Colonic mucosa (tissue), 4 donors: Measurements from ENCODE around the gene IL9R. TPM values are rescaled to one million over a fixed set of nuclear protein-coding genes. Genes with fewer than 3 reads are reported as not detected.
"Not testable (repeated sequence)": the region's sequence is repeated elsewhere in the genome, so short reads cannot be mapped to it uniquely, and the experiment has no call there.

ENCODE experiments used
- DNase-seq: peaks from one replicate; pipeline ENCODE4 v3.0.0-alpha.2; 2020
- H3K27ac ChIP-seq: fragments of 200-600 bp; one replicate; pipeline ENCODE4 v1.8.0; 2021
- H3K27me3 ChIP-seq: fragments of 200-600 bp; one replicate; pipeline ENCODE4 v1.8.0; 2021
- H3K36me3 ChIP-seq: fragments of 200-600 bp; one replicate; pipeline ENCODE4 v1.8.0; 2021
- H3K4me1 ChIP-seq: fragments of 200-600 bp; one replicate; pipeline ENCODE4 v1.8.0; 2021; ENCODE audit warnings: mild to moderate bottlenecking
- H3K4me3 ChIP-seq: fragments of 200-600 bp; one replicate; pipeline ENCODE4 v1.8.0; 2021
- H3K9ac ChIP-seq, 2 donors: one replicate each; pipeline ENCODE4 v1.7.0; 2013; ENCODE audit warnings: control low read depth in 2 of 2, low read depth in 2 of 2, low read length in 2 of 2
- H3K9me3 ChIP-seq: fragments of 200-600 bp; one replicate; pipeline ENCODE4 v1.8.0; 2021
- CTCF ChIP-seq: fragments of 200-600 bp; IDR thresholded peaks from one replicate; pipeline ENCODE4 v1.8.0; 2022; ENCODE audit warnings: antibody characterized with exemption, mild to moderate bottlenecking
- intact Hi-C: fragments of 100-400 bp; cut with DNase I; formaldehyde crosslinking; loops from one replicate; pipeline ENCODE4 v1.14.1; 2022
- total RNA-seq, 2 donors: library from RNA; stranded (reverse); fragmentation: NEBNext Ultra II Directional in 1 of 2; extraction: Animal tissue kit (Norgen Biotek cat#: 25700) in 1 of 2; gene quantifications; one replicate each; pipeline ENCODE4 v1.2.1, GENCODE V29; 2021
- donor health status: healthy.
- donor health status: DM: no; HTN: no; CAD: no.
- donor health status: DM: no; HTN: no; CAD: no.

The IL9R gene
- total RNA-seq, 2 donors from 2014 or later = 0.42 to 0.50 TPM

DNA sequence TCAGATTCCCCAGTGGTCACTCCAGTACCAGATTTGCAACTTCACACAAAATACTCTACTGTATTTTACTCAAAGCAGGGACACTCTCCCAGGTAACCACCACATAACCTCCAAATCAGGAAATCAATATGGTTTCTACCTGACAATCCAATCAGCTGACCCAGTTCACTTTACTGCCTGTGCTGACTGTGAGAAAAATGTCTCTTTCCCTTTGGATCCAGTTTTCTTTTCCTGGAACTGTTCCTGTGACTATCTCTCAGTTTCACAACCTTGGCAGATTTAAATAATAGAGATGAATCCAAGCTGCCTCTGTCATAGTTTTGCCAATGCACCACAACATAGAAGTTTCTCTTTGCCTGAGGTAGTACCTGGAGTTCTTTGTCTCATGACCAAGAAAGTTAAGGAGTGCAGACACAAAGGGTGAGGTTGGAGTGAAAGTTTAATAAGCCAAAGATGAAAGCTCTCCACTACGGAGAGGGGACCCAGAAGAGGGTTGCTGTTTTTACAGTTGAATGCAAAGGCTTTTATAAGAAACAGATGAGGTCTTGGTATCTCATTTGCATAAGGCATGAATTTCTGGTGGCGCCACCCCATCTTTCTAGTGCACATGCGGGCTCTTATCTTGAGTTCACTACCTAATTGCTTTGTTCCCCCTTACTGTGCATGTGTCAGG lies 29.7 kb upstream of the IL9R start:
- H3K4me1 ChIP-seq = no peaks in the 10 kb centered on the region
- no peaks in the 10 kb centered on the region for H3K36me3 ChIP-seq
- DNase-seq = no peak
- no peak for TF ChIP-seq CTCF
- no peaks in the 10 kb centered on the region for H3K27me3 ChIP-seq
- H3K9ac ChIP-seq = no peak overlapping the region
- H3K4me3 ChIP-seq = no peak overlapping the region
- H3K27ac ChIP-seq = no peak overlapping the region
- intact Hi-C loops = no loop called here
- no peaks in the 10 kb centered on the region for H3K9me3 ChIP-seq

DNA sequence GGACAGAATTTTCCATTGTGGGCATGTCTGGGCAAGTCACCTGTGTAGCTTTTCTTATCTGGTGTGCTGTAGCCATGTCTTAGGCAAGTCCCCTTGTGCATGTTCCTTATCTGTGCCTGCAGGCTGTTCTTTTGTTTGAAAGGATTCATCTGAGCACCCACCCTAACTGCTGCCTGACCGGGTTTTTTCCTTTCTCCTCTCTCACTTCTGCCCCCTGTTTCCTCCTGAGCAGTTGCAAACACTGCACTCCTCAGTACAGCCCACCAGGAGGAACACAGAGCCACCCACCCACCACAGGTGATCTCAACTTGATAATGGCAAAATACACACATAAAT lies 29.2 kb upstream of the IL9R start:
- DNase-seq = no peak
- intact Hi-C loops = no loop called here

DNA sequence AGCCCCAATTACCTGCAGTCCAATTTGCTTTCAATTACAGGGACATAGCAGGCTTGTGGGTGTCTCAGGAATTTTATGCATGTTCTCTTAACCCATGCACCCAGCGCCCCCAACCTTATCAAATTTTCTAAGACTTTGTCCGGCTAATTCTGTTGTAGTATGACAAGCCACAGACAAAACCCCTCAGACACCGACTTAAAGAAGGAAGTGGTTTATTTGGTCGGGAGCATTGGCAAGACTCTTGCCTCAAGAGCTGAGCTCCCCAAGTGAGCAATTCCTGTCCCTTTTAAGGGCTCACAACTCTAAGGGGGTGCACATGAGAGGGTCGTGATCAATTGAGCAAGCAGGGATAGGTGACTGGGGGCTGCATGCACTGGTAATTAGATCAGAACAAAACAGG lies 28.7 kb upstream of the IL9R start:
- intact Hi-C loops = no loop called here

More for the DNA sequence above, 29.2 kb upstream of the IL9R start:
- H3K27me3 ChIP-seq = no peaks in the 10 kb centered on the region
- no peak overlapping the region for H3K27ac ChIP-seq
- no peaks in the 10 kb centered on the region for H3K36me3 ChIP-seq
- H3K4me3 ChIP-seq = no peak overlapping the region
- H3K4me1 ChIP-seq = no peaks in the 10 kb centered on the region
- H3K9me3 ChIP-seq = no peaks in the 10 kb centered on the region
- TF ChIP-seq CTCF = no peak
- H3K9ac ChIP-seq = no peak overlapping the region

GRCh38 chrX:155971658-155972057 lies 25.8 kb upstream of the IL9R start:
- H3K4me3 ChIP-seq, H3K27me3 ChIP-seq, H3K9ac ChIP-seq, H3K36me3 ChIP-seq, DNase-seq, H3K9me3 ChIP-seq, H3K4me1 ChIP-seq, H3K27ac ChIP-seq, intact Hi-C loops: not testable (repeated sequence)

More for the DNA sequence above, 28.7 kb upstream of the IL9R start:
- H3K4me1 ChIP-seq = no peaks in the 10 kb centered on the region
- H3K27me3 ChIP-seq = no peaks in the 10 kb centered on the region
- no peak overlapping the region for H3K9ac ChIP-seq
- no peak overlapping the region for H3K4me3 ChIP-seq
- no peak overlapping the region for H3K27ac ChIP-seq
- H3K36me3 ChIP-seq = no peaks in the 10 kb centered on the region
- H3K9me3 ChIP-seq = no peaks in the 10 kb centered on the region
- no peak for TF ChIP-seq CTCF
- DNase-seq = no peak

- H3K36me3 ChIP-seq, H3K4me1 ChIP-seq, H3K27ac ChIP-seq, H3K9me3 ChIP-seq, DNase-seq, H3K27me3 ChIP-seq, intact Hi-C loops, H3K4me3 ChIP-seq, H3K9ac ChIP-seq: not testable (repeated sequence)
These were observed 25.3 kb upstream of the IL9R start for GRCh38 chrX:155972241-155972640.

- no peak overlapping the region for H3K9ac ChIP-seq
- no peak for TF ChIP-seq CTCF
- no peak overlapping the region for H3K27ac ChIP-seq
- H3K9me3 ChIP-seq = no peaks in the 10 kb centered on the region
- no peak for DNase-seq
- intact Hi-C loops = no loop called here
- H3K36me3 ChIP-seq = no peaks in the 10 kb centered on the region
- no peak overlapping the region for H3K4me3 ChIP-seq
- H3K27me3 ChIP-seq = no peaks in the 10 kb centered on the region
- no peaks in the 10 kb centered on the region for H3K4me1 ChIP-seq
These were observed 14.2 kb upstream of the IL9R start for GRCh38 chrX:155983326-155983725.
